Fibroblast of skin of left biceps (primary cell): ENCODE data around the gene NTM.

Experiments used
- DNase-seq, 2 experiments: peaks; one replicate each; pipeline ENCODE4 v3.0.0-alpha.2; 2013; ENCODE audit warnings: low read depth in 2 of 2

The NTM gene

DNA sequence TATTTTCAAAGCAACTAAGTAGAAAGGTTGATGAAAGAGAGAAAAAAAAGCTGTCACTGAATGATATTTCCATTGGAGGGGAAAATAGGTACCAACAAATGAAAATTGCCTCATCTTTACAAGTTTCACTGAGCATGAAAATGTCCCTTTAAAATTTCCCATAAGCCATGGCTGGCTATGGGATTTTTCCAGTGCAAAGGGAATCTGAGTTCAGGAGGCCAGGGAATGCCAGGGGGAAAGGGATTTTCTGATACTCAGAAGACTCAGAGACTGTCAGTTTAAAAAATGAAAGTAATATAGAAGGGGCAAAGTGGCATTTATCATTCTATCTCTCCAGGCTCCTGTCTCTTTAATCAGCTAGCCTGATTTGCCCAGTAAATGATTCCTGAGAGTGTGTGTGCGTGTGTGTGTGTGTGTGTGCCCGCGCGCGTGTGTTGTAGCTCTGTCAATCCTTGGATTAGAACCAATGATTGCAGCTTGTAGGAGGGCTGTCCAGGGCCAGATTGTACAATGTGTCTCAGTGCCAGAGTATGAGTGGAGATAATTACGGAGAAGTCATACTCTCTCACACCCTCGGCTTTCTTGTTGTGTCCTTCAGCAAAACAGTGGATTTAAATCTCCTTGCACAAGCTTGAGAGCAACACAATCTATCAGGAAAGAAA lies at the start of gene NTM:
Gene NTM, plus strand, starts transcription at position 526 of the 662 bp plus-strand sequence.
- DNase-seq, result peak; percentile 21 to 29

DNA sequence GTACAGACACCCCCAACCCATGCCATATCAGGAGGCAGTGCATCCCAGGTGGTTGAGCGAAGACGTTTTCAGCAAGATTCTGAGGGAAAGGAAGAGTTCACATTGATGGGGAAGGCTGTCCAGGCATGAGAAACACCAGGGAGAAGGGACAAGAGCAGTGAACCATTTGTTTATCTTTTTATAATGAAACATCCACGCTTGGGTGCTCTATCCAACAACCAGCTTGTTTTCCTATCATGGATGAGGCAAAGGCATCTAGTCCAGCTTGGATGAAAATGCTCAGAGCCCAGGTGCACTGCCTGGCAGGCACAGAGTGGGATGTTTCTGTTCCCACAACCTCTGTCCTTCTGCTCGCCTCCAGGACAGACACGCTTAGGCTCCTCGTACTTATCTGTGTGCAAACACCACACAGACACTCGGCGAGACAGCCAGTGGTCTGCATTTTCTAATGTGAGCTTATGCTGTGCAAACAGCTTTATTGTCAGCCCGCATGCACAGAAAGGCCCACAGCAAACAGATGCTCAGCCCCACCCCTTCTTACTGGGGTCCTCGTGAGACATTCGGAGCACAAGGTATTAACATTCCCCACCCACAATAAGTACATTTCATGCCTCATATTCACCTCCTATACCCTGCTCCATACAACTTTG lies 45.4 kb upstream of the NTM start:
- DNase-seq, result no peak

DNA sequence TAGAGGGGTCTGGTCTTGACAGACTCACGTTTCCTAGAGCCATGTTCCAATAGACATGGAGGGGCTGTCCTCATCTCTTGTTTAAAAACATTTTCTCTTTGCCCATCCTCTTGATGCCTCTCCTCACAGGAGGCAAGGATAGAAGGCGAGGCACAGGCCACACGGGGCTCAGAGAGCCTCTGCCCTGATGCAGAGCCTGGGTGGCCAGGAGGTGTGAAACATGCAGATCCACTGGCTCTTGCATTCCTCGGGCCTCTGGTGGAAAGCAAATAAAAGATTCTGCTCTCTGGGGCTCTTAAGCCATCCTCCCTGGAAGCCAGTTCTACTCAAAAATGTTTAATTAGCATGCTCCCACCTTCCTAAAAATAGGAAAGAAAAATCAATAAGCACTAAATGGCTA lies 43.6 kb upstream of the NTM start:
- no peak for DNase-seq

DNA sequence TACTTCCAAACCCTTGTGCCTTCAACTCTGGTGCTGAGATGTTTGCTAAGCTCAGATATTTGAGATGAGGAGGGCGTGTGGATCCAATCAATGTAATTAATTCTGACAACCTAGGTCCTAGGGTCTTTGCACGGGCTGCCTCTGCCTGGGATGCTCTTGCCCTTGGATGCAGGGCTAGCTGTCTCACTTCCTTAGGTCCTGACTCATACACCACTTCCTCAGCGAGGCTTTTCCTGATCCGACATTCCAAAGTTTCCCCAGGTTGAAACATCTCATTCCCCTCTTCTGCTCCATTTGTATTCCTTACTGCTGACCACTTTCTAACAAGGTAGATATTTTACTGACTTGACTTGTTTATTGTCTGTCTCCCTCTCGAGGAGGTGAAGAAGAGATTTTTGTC lies 43.0 kb upstream of the NTM start:
- no peak for DNase-seq

- no peak for DNase-seq
Observed at GRCh38 chr11:131328843-131329242, 41.6 kb upstream of the NTM start.

GRCh38 chr11:131331010-131331409 lies 39.4 kb upstream of the NTM start:
- DNase-seq, result no peak

DNA sequence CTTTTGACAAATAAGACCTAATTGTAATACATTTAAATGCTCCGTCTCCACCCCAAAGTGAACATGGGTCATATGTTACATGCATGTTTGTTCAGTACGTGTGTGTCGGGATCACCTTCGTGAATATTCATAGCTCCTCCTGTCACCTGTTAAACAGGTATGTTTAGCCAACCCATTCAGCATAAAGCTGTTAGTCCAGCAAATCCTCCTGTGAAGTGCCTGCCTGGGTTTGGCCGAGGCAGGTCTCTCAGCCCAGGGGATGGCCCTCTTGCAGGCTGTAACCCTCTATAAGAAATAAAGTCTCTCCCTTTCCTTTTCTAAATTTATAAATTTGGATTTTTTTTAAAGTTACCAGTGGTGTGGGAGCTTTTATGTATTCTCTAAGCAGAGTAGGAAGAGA lies 38.9 kb upstream of the NTM start:
- no peak for DNase-seq

DNA sequence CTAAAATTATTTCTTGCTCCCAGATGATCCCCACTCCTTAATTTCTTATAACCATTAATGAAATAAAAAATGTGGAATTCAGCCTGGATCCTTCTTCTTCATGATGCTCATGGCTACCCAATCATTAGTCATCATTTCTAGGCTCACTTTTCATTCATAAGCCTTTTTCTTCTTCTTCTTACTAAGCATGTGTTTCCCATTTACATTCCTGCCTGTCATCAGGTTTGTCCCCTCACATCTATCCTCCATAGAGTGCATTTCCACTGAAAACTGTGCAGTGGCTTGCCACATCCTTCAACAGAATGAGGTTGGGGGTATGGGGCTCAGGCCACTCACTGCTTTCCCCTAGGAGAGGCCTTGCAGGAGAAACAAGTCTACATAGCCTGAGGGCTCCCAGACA lies 35.8 kb upstream of the NTM start:
- no peak for DNase-seq

- peak; percentile 67 to 75 for DNase-seq
Observed at GRCh38 chr11:131341900-131342299, 28.5 kb upstream of the NTM start.

DNA sequence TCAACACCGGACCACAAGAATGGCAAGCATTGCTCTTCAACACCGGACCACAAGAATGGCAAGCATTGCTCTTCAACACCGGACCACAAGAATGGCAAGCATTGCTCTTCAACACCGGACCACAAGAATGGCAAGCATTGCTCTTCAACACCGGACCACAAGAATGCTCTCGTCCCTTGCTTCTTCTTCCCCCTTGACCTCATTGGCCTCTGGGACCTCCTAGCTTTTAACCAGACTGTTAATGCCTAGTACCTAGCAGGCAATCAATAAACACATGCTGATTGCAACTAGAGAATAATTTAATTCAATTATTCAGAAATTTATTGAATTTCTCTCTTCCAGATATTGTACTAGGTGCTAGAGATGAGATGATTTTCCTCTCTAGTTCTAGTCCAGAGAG lies 28.0 kb upstream of the NTM start:
- DNase-seq, result peak; percentile 33 to 34

DNA sequence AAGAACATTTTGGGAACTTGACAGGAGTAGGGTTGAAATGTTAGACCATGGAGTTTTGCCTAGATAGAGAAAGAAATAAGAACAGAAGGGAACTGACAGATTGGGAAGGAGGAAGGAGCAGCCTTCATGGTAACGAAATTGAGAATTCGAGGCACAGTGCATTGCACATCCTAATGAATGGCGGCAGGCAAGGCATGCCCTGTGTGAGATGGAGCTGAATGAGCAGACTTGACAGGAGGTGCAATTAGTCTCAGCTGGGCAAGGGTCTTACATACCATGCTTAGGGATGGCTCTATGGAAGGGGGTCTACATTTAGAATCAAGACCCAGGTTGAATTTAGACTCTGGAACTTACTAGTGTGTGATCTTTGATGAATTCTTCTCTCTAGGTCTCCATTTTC lies 25.0 kb upstream of the NTM start:
- DNase-seq, result no peak

DNA sequence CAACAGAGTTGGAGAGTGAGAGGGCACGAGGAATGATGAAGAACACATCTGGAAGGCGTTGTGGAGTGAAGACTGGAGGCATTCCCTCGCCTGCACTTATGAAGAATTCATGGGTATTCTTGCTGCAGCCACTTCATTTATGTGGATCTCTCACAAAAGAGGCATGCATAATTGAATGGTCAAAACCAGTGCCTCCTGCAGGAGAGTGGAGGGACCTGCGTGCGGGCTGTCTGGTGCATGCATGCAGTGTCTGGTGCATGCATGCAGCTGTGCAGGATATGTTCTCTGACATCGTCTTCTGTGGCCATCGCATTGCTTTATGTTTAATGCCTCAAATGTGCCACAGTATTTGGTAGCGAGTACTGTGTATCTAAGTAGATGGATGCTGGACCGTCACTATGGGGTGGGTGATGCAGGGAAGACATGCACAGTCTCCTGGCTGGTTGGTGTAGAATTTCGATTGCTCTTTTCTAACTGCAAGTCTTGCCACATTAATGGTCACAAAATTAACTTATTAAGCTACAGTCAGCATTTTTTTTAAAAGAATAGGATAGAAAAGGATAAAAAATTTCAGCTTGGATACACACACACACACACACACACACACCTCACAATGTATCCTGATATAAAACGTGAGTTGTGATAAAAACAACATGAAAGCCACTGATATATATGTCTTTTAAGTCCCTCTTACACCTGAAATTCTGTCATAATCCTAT lies 20.9 kb upstream of the NTM start:
- DNase-seq, result no peak

DNA sequence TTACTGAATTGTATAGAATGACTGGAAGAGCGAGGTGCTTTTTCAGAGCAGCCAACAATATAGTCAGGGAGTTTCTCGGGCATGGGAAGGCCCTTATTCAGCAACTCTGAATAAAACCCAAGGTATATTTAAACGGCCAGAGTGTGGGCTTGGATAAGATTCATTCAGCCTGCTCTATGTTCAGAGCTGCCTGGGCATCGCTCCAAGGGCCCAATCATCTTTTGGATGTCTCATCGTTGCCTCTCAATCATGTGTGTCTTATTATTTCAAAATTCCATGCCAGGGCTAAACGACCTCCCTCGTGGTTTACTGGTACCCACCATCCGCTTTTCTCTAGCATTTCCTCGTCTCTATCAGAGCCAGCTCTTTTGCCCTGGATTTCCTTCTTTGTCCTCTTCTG lies 19.5 kb upstream of the NTM start:
- no peak for DNase-seq

DNA sequence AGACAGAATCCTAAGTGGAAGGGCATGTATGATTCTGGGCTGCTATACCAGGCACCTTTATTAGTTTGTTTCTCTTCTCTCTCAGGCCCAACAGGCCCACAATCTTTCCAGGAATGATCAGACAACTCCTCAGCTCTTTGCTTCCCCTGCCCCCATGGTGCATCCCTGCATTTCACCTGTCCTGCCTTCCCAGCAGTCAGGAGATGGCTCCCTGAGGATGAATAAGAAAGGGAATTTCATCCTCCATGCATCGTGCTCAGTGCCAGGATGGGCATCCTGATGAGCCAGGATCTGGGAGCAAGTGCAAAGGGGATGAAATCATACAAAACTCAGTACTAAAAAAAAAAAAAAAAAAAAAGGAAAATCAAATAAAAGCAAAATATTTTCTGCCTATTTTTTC lies 18.6 kb upstream of the NTM start:
- no peak for DNase-seq

DNA sequence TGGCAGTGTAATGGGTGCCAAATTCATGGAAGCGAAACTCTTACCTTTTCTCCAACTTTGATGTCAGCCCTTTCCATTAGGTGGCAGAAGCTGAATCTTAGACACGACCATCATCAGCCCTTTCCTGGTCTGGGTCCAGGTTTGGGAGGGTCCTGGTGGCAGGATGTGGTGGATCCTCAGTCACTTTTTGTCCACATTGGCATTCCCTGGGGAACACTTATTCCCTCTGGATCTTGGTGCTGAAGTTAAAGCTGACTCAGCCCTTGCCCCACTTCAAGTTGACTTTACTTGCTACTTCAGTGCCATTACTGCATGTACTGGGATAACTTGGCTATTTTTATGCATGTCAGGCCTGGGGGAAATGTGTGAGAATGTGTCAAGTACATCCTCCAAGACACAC lies 16.6 kb upstream of the NTM start:
- DNase-seq, result no peak

GRCh38 chr11:131354251-131354701 lies 16.1 kb upstream of the NTM start:
- DNase-seq, result no peak

DNA sequence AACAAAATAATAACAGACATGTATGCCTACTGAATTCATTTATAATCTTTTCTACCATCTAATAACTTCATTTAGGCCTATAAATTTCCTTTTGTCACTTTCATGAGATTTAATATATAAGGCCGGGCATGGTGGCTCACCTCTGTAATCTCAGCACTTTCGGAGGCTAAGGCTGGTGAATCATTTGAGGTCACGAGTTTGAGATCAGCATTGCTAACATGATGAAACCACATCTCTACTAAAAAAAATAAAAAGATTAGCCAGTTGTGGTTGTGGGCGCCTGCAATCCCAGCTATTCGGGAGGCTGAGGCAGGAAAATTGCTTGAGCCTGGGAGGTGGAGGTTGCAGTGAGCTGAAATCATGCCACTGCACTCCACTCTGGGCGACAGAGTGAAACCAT lies 14.2 kb upstream of the NTM start:
- DNase-seq, result peak; percentile 24 to 32

- DNase-seq, result no peak
Observed at GRCh38 chr11:131365329-131365930, 5.0 kb upstream of the NTM start.

GRCh38 chr11:131370901-131371790 lies 731 bp downstream of the NTM start:
- no peak for DNase-seq

DNA sequence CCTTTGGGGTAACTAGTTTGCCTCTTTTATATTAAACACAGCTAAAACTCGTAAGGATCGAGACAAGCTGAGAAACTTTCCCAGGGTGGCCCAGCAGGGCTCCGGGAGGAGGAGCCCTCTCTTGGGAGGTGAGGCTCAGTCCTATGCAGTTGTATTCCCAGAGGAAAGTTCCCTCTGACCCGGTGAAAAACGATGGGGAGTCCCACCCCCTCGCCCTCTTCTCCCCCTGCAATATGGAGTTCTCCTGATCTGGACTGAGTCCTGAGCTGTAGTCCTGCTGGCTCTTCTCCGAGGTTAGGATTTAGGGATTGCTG lies 1.3 kb downstream of the NTM start:
- DNase-seq, result no peak

DNA sequence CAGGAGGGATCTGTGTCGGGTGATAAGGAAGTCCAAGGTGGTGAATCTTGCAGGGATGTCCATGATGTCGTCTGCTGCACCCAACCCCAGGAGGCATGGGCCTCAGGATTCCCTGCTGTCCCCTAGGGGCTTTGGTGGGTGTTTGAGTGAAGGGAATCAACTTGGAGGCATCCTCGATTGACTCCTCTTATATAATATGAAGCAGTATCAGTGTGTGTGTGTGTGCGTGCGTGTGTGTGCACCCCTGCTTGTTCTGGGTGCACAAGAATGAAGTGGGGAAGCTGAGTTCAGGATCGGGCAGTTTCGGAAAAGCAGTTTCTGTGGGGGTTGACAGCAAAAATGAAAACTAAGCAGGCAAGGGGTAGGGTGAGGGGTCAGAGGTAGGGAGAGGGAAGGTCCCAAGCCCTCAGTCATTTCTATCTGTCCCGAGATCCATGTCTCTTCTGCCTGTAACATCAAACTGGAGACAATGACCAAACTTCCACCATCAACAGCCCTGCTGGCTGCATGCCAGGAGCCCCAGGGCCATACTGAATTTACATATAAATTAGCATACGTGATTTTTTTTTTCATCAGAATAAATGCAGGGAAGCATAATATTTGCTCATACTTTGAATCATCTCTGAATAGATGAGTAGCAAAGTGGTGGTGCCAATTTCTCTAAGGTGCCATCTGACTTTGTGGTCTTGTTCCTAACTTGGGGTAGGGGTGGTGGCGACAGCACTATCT lies 2.0 kb downstream of the NTM start:
- no peak for DNase-seq
